Parathyroid adenoma (tissue), 2 donors: ENCODE measurements around the gene TYMP.

ENCODE experiments used
- H2AFZ ChIP-seq: fragments of 300-600 bp; sonication (generic); one replicate; pipeline ENCODE4 v1.7.0; 2017; ENCODE audit warnings: antibody characterized with exemption, mild to moderate bottlenecking
- H3K27ac ChIP-seq: fragments of 300-600 bp; sonication (generic); one replicate; pipeline ENCODE4 v1.7.0; 2017
- H3K27me3 ChIP-seq: fragments of 300-600 bp; sonication (generic); one replicate; pipeline ENCODE4 v1.7.0; 2017; ENCODE audit warnings: low read length; ENCODE audit not compliant: control insufficient read depth, insufficient read depth
- H3K36me3 ChIP-seq: fragments of 300-600 bp; sonication (generic); one replicate; pipeline ENCODE4 v1.7.0; 2017; ENCODE audit warnings: low read length; ENCODE audit not compliant: control insufficient read depth, insufficient read depth
- H3K4me1 ChIP-seq: fragments of 300-600 bp; sonication (generic); one replicate; pipeline ENCODE4 v1.7.0; 2017; ENCODE audit warnings: control low read depth
- H3K4me2 ChIP-seq: fragments of 300-600 bp; sonication (generic); one replicate; pipeline ENCODE4 v1.7.0; 2017; ENCODE audit warnings: low read length
- H3K4me3 ChIP-seq: fragments of 300-600 bp; sonication (generic); one replicate; pipeline ENCODE4 v1.7.0; 2017; ENCODE audit warnings: low read depth, low read length
- H3K79me2 ChIP-seq: fragments of 300-600 bp; sonication (generic); one replicate; pipeline ENCODE4 v1.7.0; 2017; ENCODE audit warnings: control low read depth
- H3K9ac ChIP-seq: fragments of 300-600 bp; sonication (generic); one replicate; pipeline ENCODE4 v1.7.0; 2017; ENCODE audit warnings: mild to moderate bottlenecking
- H3K9me3 ChIP-seq: fragments of 300-600 bp; sonication (generic); one replicate; pipeline ENCODE4 v1.7.0; 2017; ENCODE audit warnings: low read length; ENCODE audit not compliant: control insufficient read depth
- TF ChIP-seq, protein P1 (sequence below): fragments of 300-600 bp; sonication (generic); IDR thresholded peaks from one replicate; pipeline ENCODE4 v1.7.0; 2017; ENCODE audit warnings: antibody characterized with exemption, mild to moderate bottlenecking
- donor health status: primary hyperparathyroidism.

The TYMP gene

DNA sequence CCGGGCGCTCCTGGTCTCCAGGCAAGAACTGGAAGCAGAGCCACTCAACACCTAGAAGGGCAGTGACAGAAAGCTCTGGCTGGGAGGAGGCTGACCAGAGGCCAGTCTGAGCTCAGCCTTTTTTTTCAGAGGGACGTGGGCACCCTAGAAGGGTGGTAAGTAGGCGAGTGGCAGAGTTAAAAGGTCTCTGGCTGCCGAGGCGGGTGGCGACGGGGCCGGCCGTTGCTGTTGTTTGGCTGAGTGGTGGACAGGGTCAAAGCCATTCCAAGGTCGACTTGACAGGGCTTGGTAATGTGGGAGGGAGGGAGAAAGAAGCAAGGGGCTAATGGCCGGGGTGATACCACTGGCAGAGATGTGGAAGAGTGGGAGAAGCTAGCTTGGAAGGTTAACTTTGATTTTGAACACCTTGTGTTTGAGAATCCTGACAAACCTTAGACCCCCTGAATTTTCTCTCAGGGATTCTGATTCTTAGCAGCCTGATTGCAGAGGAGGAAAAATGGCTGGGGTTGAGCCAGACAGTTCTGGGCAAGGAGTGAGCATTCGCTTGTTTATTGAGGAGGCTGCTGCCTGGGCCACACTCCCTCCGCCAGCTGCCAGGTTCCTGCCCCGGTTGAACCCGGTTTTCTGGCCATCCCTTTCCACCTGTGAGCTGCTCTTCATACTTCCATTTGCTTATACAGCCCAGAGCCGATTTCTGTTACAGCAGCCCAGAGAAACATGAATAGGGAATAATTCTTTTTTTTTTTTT is 33.8 kb upstream of the TYMP start:
- Histone ChIP-seq H3K79me2 (no peaks in the 10 kb centered on the region), H3K36me3 (no peaks in the 10 kb centered on the region), H3K4me1 (no peaks in the 10 kb centered on the region), H3K27ac (peak overlapping the region; percentile 93), H3K4me3 (peak overlapping the region; percentile 87), H3K27me3 (no peaks in the 10 kb centered on the region), H3K9ac (peak overlapping the region; percentile 53), H3K4me2 (peak overlapping the region; percentile 98), H3K9me3 (no peaks in the 10 kb centered on the region), H2AFZ (peak overlapping the region; percentile 72)
- TF ChIP-seq, protein P1, sequence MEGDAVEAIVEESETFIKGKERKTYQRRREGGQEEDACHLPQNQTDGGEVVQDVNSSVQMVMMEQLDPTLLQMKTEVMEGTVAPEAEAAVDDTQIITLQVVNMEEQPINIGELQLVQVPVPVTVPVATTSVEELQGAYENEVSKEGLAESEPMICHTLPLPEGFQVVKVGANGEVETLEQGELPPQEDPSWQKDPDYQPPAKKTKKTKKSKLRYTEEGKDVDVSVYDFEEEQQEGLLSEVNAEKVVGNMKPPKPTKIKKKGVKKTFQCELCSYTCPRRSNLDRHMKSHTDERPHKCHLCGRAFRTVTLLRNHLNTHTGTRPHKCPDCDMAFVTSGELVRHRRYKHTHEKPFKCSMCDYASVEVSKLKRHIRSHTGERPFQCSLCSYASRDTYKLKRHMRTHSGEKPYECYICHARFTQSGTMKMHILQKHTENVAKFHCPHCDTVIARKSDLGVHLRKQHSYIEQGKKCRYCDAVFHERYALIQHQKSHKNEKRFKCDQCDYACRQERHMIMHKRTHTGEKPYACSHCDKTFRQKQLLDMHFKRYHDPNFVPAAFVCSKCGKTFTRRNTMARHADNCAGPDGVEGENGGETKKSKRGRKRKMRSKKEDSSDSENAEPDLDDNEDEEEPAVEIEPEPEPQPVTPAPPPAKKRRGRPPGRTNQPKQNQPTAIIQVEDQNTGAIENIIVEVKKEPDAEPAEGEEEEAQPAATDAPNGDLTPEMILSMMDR: no peak

GRCh38 chr22:50562523-50563412 is 33.0 kb upstream of the TYMP start, which contains the start of gene SYCE3:
Gene SYCE3 (minus strand): TSS chr22:50562919. CDS start chr22:50556405, 6,514 bp downstream.
- H3K9me3 ChIP-seq: no peaks in the 10 kb centered on the region
- H3K36me3 ChIP-seq: no peaks in the 10 kb centered on the region
- H3K4me3 ChIP-seq: peak within 1 kb of the TSS; percentile 87
- no peaks in the 10 kb centered on the region for H3K79me2 ChIP-seq
- H3K27ac ChIP-seq: peak within 1 kb of the TSS; percentile 93
- TF ChIP-seq, protein P1: peak; percentile 91
- peak within 1 kb of the TSS; percentile 98 for H3K4me2 ChIP-seq
- no peaks in the 10 kb centered on the region for H3K4me1 ChIP-seq
- no peaks in the 10 kb centered on the region for H3K27me3 ChIP-seq
- peak within 1 kb of the TSS; percentile 53 for H3K9ac ChIP-seq
- peak within 1 kb of the TSS; percentile 72 for H2AFZ ChIP-seq

DNA sequence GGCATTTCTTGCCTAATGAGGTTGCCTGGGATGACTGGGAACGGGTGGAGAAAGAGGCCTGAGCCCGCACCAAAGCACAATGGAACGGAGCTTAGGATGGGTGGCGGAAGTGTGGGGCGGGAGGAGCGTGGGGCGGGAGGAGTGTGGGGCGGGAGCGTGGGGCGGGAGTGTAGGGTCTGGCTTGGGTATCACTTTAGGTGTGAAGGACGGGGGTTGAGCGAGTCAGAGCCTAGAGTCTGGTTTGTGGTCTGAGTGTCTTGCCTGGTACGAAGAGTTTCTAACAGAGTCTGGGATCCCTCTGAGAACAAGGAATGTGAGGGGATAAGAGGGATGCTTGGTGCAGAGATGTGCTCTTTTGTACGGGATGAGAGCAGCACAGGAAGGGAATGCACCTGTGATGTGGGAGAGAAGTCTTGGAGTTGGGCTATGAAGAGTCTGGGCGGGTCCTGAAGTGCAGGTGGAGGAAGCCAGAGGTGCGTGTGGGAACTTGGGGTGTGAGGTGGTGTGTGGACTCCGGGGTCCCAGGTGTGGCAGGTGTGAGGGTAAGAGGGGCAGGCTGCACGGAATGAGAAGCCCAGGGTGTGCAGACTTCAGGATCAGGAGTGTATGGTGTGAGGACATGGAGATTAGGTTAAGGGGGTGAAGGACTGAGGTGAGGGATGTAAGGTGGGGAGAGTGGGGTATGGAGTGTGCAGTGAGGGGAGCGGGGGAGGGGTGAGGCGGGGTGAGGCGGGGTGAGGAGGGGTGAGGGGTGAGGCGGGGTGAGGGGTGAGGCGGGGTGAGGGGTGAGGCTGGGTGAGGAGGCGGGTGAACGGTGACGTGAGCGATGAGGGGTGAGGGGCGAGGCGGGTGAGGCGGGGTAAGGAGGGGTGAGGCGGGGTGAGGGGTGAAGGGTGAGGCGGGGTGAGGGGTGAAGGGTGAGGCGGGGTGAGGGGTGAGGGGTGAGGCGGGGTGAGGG is 31.9 kb upstream of the TYMP start:
- Histone ChIP-seq H3K27me3 (no peaks in the 10 kb centered on the region), H2AFZ (no peak overlapping the region), H3K79me2 (no peaks in the 10 kb centered on the region), H3K36me3 (no peaks in the 10 kb centered on the region), H3K4me2 (no peak overlapping the region), H3K9ac (no peak overlapping the region), H3K4me1 (no peaks in the 10 kb centered on the region), H3K9me3 (no peaks in the 10 kb centered on the region), H3K4me3 (no peak overlapping the region), H3K27ac (no peak overlapping the region)
- TF ChIP-seq, protein P1: no peak

GRCh38 chr22:50560034-50560433 is 30.2 kb upstream of the TYMP start:
- Histone ChIP-seq H2AFZ (no peak overlapping the region), H3K4me1 (no peaks in the 10 kb centered on the region), H3K27ac (no peak overlapping the region), H3K4me2 (no peak overlapping the region), H3K27me3 (no peaks in the 10 kb centered on the region), H3K9ac (no peak overlapping the region), H3K4me3 (no peak overlapping the region), H3K36me3 (no peaks in the 10 kb centered on the region), H3K79me2 (no peaks in the 10 kb centered on the region), H3K9me3 (no peaks in the 10 kb centered on the region)
- TF ChIP-seq, protein P1: no peak
